ENCODE measurements around the gene BTRC.
"Not testable (repeated sequence)": the region's sequence is repeated elsewhere in the genome, so short reads cannot be mapped to it uniquely, and the experiment has no call there.

Gene BTRC

DNA sequence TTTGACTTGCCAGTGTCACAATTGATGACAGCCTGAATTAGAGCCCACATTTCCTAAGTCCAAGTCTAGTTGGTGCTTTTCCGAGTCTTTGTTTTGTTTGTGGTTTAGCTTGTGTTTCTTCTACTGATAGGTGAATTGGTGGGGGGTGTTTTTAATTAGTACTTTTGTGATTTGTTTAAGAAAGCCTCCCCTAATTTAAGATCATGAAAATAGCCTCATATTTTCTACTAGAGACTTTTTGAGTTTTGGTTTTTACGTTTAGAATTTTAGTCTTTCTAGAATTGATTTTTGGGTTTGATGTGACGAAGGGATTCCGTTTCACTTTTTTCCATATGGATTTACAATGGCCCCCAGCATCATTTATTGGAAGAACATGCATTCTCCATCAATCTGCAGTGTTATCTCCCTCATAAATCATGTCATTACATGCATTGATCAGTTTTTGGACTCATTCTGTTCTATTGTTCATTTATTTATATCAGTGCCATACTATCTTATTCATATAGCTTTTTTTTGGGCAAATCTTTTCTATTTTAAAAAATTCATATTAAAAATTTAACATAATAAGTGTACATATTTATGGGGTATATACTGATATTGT is 32.8 kb downstream of the BTRC start:
- DNase-seq (ENCODE audit: low read depth, low spot score), result no peak

DNA sequence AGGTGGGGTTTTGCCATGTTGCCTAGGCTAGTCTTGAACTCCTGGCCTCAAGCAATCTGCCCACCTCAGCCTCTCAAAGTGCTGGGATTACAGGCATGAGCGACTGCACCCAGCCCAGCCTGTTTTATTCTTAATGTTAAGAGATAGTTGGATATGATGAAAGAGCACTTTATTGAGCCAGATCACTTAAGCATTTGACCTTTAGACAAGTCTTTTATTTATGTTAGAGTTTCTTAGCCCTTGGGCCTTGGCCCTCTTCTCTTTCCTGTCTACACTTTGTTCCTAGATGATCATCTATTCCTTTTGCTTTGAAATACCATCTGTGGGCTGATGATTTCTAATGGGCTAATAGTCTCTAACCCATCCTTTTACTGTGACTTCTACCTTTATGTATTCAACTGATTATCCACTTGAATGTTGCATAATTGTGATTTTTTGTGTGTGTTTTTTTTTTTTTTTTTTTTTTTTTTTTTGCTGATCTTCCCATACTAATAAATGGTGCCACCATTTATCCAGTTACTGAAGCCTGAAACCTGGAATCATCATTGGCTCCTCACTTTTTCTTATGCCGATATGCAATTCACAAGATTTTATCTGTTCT is 34.8 kb downstream of the BTRC start:
- no peak for DNase-seq (ENCODE audit: low read depth, low spot score)

DNA sequence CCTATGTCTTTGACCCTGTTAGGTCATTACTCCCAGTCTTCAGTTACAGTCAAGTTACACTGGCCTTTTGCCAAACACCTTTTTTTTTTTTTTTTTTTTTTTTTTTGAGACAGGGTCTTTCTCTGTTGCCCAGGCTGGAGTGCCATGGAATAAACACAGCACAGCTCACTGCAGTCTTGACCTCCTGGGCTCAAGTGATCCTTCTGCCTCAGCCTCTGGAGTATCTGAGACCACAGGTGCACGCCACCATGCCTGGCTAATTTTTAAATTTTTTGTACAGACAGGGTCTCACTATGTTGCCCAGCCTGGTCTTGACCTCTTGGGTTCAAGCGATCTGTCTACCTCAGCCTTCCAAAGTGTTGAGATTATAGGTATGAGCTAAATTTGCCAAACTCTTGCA is 35.6 kb downstream of the BTRC start:
- DNase-seq (ENCODE audit: low read depth, low spot score), result not testable (repeated sequence)

GRCh38 chr10:101389986-101390531 is 36.1 kb downstream of the BTRC start:
- no peak for DNase-seq (ENCODE audit: low read depth, low spot score)

- DNase-seq (ENCODE audit: low read depth, low spot score), result no peak
Measured at GRCh38 chr10:101393378-101393777, 39.4 kb downstream of the BTRC start.

DNA sequence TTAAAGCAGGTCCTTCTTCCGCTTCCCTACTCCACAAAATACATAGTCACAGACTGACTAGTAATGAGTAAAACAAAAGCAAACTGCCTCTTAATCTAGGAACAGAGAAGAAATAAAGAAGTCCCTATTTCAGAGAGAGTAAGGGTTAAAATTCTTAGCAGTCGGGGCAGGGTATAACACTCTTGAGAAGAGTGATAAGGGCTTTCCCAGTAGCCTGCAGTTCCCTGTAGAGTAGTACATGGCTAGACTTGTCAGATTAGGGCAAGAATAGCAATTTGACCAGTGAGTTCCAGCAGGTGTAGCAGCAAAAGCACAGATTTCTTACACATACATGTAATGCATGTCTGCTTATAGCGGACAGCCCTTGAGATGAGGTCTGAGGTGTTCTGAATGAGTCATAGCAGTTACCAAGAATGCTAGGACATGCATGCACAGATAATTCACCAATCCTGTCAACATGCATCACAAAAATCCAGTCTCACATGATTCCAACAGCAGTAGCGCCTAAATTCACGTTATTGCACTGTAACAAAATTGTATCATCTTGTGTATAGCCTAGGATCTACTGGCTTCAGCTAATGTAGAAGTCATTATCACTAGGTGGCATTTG is 40.7 kb downstream of the BTRC start:
- DNase-seq (ENCODE audit: low read depth, low spot score), result no peak

GRCh38 chr10:101397140-101397539 is 43.2 kb downstream of the BTRC start:
- DNase-seq (ENCODE audit: low read depth, low spot score), result peak; percentile 67

GRCh38 chr10:101400585-101400984 is 46.6 kb downstream of the BTRC start:
- no peak for DNase-seq (ENCODE audit: low read depth, low spot score)

DNA sequence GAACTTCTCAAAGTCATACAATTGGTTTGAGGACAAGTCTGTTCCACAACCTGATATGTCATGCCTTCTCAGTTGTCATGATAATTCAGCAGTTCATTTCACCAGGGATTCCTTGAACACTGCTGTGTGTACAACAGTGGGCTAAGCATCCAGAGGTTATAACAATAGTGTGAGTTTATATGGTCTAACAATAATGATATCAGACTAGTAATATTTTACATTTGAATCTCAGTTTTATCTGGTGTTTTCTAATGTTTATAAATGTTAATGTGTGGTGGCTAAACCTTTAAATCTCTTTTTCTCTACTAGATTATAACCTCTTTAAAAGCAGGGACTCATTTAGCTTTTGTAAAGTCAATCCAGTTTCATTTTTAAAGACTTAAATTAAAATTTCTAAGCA is 48.7 kb downstream of the BTRC start:
- no peak for DNase-seq (ENCODE audit: low read depth, low spot score)

GRCh38 chr10:101403161-101403560 is 49.2 kb downstream of the BTRC start:
- DNase-seq (ENCODE audit: low read depth, low spot score), result no peak

DNA sequence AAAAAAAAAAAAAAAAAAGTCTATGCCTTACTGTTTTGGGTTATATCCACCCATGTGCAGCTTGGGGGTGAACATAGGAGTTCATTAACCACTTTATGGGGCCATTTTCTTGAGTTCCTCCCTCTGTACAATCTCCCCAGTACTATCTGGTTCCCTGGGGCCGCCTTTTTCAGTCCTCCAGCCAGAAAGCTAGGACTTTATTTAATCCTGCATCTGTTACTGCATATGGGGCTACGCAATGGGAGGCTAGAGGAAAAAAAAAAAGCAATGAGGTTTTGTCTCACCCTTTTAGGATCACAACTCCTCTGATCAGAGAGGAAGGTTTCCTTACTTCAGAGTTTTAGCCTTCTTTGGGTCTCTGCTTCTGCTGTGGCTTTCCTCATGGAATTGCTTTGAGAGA is 51.0 kb downstream of the BTRC start:
- no peak for DNase-seq (ENCODE audit: low read depth, low spot score)

DNA sequence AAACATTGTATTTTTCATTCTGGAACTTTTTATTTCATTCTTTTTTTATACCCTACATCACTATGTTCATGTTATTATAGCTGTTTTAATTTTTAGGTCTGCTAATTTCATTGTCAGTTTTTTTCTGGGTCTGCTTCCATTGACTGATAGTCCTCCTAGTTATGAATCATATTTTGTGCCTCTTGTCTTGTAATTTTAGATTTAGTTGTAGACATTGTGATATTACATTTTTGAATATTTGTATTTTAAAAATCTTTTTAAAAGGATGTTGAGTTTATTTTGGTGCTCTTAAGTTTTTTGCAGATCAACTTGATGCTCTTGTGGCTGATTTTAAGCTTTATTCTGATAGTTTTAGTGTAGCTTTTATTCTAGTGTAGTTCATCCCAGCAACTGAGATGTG is 57.6 kb downstream of the BTRC start:
- DNase-seq (ENCODE audit: low read depth, low spot score), result no peak

DNA sequence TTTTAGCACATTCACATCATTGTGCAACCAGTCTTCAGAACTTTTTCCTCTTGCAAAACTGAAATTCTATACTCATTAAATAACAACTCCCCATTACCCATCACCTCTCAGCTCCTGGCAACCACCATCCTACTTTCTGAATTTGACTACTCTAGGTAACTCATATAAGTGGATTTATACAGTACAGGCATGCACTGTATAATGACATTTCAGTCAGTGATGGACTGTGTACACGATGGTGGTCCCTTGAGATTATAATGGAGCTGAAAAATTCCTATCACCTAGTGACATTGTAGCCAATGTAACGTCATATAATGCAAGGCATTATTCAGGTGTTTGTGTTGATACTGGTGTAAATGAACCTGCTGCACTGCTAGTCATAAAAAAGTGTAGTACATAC is 60.1 kb downstream of the BTRC start:
- DNase-seq (ENCODE audit: low read depth, low spot score), result no peak

DNA sequence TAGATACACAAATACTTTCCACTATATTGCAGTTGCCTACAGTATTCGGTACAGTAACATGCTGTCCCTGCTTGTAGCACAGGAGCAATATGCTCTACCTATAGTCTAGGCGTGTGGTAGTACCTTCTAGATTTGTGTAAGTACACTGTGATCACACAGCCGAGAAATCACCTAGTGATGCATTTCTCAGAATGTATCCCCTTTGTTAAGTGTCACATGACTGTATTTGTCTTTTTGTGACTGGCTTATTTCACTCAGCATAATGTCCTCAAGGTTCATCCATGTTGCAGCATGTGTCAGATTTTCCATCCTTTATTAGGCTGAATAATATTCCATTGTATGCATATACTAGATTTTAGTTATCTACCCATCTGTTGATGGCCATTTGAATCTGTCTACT is 61.9 kb downstream of the BTRC start:
- no peak for DNase-seq (ENCODE audit: low read depth, low spot score)

DNA sequence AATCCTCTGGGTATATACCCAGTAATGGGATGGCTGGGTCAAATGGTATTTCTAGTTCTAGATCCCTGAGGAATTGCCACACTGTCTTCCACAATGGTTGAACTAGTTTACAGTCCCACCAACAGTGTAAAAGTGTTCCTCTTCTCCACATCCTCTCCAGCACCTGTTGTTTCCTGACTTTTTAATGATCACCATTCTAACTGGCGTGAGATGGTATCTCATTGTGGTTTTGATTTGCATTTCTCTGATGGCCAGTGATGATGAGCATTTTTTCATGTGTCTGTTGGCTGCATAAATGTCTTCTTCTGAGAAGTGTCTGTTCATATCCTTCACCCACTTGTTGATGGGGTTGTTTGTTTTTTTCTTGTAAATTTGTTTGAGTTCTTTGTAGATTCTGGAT is 68.0 kb downstream of the BTRC start:
- DNase-seq (ENCODE audit: low read depth, low spot score), result not testable (repeated sequence)

- DNase-seq (ENCODE audit: low read depth, low spot score), result no peak
Measured at GRCh38 chr10:101425535-101425934, 71.6 kb downstream of the BTRC start.

- DNase-seq (ENCODE audit: low read depth, low spot score), result no peak
Measured at GRCh38 chr10:101428036-101428435, 74.1 kb downstream of the BTRC start.

GRCh38 chr10:101429423-101429822 is 75.5 kb downstream of the BTRC start:
- DNase-seq (ENCODE audit: low read depth, low spot score), result no peak

DNA sequence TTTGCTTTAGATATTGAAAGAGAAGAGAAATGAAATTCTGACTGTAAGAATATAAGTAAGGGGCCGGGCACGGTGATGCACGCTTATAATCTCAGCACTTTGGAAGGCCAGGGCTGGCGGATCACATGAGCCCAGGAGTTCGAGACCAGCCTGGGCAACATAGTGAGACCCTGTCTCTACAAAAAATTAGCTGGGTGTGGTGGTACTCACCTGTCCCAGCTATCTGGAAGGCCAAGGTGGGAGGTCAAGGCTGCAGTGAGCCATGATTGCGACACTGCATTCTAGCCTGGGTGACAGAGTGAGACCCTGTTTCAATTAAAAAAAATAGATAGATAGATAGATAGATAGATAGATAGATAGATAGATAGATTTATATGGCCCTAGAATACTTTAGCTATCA is 82.3 kb downstream of the BTRC start:
- no peak for DNase-seq (ENCODE audit: low read depth, low spot score)

- DNase-seq (ENCODE audit: low read depth, low spot score), result no peak
Measured at GRCh38 chr10:101438881-101439391, 85.0 kb downstream of the BTRC start.

GRCh38 chr10:101441541-101442455 is 87.8 kb downstream of the BTRC start:
- peak; percentile 74 for DNase-seq (ENCODE audit: low read depth, low spot score)

DNA sequence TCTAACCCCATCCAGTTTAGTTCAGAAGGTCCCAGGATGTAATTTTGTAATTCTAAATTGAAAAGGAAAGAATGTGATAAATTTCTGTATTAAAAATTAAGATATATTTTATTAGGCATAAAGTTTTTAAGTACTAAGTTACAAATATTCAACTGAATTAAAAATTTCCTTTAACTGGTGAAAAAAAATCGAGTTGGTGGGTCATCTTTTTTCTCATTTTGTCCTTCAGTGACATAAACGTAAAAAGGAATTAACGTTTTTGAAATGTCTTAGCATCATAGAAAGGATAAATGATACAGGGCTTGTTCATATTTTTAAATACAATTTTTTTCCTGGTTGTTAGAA is 88.5 kb downstream of the BTRC start:
- no peak for DNase-seq (ENCODE audit: low read depth, low spot score)
